GM18498 (cell line): ENCODE data around the gene USH2A.

Experiments
- ATAC-seq: cut with Tn5 transposase; IDR thresholded peaks from one replicate; pipeline ENCODE4 v1.9.1; 2021; ENCODE audit warnings: mild to moderate bottlenecking, moderate library complexity; ENCODE audit not compliant: unreplicated experiment

The USH2A gene

DNA sequence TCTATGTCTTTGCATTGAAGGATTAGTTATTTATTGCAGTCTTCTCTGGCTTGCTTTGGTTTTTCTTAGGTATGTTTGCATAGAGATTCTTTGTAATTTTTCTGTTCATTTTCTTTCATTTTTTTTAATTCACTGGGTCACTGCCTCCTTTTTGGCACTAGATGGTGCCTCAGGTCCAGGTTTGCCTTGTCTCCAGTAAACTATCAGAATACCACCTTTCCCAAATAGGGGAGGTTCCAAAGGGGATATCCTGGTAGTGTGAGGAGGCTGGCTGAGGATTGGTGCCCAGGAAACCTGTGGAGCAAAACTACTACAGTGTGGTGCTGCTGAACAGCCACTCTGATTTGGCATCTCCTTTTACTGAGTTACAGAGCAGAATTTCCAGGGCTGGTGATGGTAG is 599.0 kb downstream of the USH2A start:
- no peak for ATAC-seq

GRCh38 chr1:215819114-215819513 is 604.1 kb downstream of the USH2A start:
- ATAC-seq: no peak

DNA sequence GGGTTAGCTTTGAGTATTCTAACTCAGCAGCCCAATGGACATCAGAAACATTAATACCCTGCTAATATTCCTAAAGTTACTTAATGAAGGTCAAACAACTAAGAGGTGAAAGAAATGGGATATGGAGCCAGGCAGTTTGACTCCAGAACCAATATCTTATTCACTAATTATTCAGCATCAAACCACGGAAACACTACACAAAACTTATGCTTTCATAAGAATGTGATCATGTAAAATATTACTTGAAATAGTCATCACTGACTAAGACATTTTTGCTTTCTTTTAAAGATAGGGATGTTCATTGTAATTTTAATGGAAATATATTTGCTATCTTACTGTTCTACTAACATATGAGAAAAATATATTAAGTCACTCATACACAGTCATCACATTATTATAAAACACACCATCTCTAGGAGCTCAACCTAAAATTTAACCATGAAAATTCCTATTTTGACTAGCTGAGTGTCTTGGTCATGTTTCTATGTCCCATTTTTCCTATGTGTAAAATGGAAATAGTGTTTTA is 615.3 kb downstream of the USH2A start:
- ATAC-seq: no peak

DNA sequence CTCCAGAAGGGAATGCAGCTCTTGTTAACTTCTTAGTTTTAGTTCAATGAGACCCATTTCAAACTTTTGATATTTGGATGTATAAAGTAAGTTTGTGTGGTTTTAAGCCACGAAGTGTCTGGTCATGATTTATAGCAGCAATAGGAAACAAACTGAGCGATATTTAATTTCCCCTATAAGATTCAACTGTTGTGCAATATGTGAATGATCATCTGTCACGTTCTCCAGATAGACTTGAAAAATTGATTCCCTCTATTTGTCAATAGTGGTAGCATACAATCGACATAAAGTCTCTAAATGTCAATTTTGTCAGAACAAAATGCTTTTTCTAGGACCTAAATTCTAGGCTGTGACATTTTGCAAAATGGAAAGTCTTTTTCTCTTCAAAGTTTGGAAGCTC is 616.0 kb downstream of the USH2A start:
- no peak for ATAC-seq

DNA sequence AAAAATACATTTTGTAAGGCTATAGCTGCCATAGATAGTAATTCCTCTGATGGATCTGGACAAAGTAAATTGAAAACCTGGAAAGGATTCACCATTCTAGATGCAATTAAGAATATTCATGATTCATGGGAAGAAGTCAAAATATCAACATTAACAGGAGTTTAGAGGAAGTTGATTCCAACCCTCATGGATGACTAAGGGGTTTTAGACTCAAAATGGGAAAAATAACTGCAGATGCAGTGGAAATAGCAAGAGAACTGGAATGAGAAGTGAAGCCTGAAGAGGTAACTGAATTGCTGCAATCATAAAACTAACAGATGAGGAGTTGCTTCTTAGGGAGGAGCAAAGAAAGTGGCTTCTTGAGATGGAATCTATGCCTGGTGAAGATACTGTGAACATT is 625.4 kb downstream of the USH2A start:
- ATAC-seq: no peak

DNA sequence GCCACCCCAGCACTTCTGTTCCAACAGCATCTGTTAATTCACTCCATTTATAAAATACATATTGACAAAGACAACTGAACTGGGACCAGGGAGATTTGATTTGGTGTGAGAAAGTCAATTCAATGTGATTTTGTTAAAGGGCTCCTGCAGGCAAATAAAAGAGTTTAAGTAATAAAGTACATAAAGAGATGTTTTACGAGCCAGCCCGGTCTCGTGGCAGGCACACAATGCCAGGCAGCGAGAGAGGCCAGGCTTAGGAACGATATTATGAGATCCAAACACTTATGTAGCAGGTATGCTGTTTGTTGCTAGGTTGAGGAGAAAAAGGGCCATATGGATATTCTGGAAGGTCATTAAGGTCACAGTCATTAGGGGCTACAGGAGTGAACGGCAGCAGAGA is 629.1 kb downstream of the USH2A start:
- no peak for ATAC-seq

- no peak for ATAC-seq
Observed at GRCh38 chr1:215793180-215793579, 630.1 kb downstream of the USH2A start.

- ATAC-seq: no peak
Observed at GRCh38 chr1:215792446-215792845, 630.8 kb downstream of the USH2A start.

DNA sequence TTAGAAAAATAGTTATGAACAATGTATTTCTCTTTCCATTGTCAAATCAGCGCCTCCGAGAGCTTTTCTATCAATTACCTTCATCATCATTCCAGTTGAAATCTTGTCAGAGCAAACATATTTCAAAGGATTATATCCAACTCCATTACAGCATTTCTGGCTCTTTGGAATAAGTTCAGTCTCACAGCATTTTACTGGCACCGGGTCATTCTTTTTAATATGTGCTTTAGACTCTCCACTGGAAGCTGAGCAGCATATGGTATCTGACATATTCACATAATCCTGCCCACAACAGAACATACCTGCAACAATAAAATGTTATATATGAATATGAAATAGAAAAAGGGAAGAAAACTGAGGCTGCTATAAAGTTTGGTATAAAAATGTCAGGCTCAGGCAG is 633.3 kb downstream of the USH2A start:
- ATAC-seq: no peak

DNA sequence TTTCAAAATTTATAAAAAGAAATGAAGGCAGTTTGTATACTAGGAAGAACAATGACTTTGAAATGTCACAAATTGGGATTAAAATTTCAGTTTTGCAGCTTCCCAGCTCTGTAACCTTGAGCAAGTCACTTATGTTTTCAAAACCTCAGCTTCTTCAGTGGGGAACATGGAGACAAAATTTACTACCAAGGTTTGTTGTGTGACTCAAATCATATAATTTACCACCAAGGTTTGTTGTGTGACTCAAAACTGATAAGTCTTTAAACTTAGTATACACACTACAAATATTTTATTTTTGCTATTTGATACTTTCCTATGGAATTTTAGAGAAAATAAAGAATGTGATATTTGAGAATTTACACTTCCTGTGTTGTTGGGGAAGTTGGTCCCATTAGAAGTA is 636.3 kb downstream of the USH2A start:
- no peak for ATAC-seq

- no peak for ATAC-seq
Observed at GRCh38 chr1:215780641-215781040, 642.6 kb downstream of the USH2A start.

DNA sequence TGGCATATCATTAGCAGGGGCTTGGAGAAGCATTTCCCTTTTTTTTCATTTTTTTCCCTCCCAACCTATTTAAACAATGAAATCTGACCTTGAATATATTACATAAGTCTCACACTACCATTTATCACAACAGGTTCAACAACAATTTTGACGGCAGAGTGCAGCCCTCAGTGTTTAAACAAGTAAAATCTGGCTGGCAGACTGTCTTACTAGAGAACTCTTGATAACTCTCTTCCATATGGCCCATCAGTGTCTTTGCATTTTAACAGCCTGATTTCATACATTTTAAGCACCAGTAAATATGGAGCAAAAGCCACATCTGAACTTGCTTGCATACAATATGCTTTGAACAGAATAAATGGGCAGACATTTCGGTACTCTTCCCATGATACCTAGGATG is 643.1 kb downstream of the USH2A start:
- ATAC-seq: no peak

GRCh38 chr1:215779729-215780128 is 643.5 kb downstream of the USH2A start:
- ATAC-seq: no peak

DNA sequence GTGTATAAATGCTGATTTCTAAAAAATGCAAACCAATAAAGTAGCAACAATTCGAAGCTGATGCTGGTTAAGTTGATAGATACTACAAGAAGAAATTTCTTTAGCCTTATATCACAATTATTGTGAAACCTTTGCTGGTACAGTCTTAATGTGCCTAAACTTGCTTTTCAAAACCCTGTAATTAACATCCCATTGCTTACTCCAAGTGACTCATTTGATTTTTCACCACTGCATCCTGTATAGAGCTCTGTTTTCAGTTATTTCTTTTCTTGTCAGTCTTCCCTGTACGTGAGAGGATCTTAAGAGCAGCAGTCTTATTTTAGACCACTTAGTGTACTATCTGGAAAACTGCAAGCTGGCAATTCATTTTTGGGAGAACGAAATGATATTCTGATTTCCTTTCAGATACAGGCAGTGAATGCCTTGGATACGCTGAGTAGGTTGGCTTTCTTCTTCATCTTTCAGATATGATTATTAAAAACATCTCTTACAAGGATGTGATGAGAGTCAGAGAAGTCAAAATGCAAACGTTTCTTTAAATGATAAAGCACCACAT is 645.8 kb downstream of the USH2A start:
- no peak for ATAC-seq

DNA sequence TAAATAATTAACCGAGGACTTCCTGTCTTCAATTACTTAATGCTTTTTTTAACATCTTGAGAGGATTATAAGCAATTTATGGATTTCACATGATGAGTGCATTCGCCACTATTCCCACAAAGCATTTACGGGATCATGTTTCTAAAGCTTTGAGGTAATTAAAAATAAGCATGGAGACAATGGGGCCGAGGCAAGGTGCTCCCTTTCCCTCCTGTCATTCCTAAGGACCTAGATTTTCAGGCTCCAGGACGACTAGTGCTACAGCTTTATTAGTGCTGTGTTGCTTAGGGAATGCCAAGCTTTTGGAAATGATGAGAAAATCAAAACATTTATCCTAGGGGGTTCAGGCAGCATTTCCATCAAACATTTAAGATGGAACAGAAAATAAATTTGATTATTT is 646.9 kb downstream of the USH2A start:
- ATAC-seq: no peak

DNA sequence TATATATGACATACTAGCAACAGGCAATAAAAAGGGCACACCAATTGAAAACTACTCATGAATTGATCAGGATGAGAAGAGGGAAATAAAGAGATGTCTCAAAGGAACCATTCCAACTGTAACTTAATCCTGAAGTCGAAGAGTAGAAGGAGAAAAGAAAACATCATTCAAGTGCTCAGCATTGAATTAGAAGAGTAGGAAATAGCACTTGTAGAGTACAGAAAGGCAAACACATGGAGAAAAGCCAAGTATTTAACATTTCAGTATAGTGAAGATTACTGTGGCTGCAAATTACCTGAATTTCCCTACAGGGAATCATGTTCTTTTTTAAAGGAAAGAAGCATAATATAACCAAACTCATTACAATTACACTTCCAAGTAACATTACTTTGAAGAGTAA is 651.1 kb downstream of the USH2A start:
- no peak for ATAC-seq

DNA sequence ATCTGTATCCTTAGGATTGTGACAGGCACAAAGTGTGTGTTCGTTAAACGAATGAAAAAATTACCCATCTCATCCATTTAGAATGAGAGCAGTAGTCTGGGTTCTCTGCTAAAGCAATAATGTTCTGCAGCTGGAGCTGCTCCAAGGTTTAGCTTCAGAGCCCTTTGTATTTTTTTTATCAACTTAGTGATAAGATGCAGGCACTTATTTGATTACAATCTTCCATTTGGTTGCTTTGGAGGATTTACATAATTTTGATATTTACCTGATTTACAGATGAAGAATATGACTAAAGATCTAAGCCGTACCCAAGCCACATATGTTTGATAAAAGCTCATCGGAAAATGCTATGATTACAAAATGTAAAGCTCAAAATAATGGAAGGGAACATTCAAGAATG is 654.9 kb downstream of the USH2A start:
- ATAC-seq: no peak

DNA sequence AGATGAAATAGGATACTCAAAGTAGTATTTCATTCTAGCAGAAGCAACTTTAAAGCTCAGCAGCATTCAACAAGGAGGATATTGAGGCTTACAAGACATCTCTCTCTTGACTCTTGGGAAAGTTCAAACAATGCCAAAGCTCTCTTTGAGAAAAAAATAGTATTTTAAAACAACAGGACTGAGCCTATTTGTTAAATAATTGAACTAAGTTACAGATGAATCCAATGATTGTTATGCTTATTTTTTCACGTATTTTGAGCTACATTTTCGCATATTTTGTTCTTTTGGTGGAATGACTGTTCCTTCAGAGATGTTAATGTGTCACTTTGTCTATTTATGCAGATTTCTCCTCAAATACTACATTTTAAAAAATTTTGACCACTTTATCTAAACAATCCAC is 655.5 kb downstream of the USH2A start:
- no peak for ATAC-seq

GRCh38 chr1:215766521-215766920 is 656.7 kb downstream of the USH2A start:
- ATAC-seq: no peak

DNA sequence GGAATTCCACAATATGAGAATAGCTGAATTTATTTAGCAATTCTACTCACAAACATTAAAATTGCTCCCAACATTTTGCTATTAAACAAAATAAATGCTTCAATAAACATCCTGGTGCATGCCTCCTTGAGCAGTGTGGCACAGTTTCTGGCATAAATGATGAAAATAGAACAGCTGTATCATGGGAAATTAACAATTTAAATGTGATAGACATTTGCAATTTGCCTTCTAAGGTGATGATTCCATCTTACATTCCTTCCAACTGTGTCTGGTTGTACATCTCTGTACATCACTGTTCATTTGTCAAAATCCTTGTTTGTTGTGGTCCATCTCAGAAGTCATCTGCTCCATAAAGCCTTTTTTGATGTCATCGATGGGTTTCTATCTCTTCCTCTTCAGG is 657.4 kb downstream of the USH2A start:
- no peak for ATAC-seq

- ATAC-seq: no peak
Observed at GRCh38 chr1:215761446-215761845, 661.8 kb downstream of the USH2A start.

DNA sequence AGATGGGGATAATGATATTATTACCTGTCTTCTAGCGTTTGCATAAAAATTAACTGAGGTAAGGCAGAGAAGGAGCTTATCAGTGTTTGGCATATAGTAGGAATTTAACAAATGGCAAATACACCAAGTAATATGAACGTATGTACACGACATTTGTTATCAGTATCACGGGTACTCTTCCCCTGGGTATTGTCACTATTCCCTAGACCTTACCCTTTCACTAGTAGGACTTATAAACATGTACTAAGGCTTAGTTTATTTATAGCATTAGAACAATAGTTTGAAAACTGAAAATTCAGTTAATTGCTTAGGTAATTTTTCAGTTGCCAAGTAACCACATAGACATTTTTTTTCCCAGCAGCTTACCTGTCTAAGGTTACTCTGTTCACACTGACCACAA is 669.1 kb downstream of the USH2A start:
- no peak for ATAC-seq

GRCh38 chr1:215749414-215749813 is 673.8 kb downstream of the USH2A start:
- no peak for ATAC-seq
